NCI-H146 (cell line): ENCODE data around the gene CFL1.
A peak's percentile ranks its signal among the peaks of the same experiment; 100 is the strongest.
"Not testable (repeated sequence)": the region's sequence is repeated elsewhere in the genome, so short reads cannot be mapped to it uniquely, and the experiment has no call there.

ENCODE experiments used
- DNase-seq: peaks from one replicate; lab custom pipeline; 2025; lab: John Stamatoyannopoulos, UW

Gene CFL1

DNA sequence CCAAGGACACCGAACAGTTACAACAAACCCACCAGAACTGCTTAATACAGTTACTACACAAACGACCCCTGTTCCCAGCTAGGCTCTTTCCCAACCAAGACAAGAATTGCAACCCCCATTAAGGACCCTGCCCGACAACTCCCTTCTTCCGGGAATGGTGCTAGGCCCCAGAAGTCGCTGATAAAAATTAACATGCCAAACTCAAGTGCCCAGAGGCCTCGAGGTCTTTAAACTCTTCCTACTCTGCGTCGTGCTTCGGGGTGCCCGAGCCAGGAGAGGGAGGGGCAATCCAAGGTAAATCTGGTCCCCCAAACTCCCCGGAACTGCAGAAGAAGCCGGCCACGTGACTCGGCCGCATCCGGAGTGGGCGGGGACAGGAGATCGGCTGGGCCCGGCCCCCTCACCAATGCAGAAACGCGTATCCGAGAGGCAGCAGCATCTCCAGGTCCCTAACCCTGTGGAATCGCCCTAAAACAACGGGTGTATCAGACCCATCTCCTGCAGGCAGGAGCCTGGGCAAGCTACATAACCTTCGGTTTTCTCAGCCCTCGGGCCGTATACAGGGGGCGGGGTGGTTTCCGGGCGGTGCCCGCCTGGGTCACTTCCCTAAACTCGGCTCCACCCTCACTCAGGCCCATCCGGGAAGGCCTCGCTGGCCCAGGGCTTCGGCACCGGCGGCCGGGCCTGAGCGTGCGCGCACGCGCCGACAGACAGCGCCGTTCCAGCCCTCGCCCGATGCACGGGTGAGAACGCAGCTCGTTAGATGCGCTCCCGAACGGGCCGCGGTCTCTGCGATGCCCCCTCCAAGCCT, 1.1 kb downstream of the CFL1 start:
- peak; percentile 52 for DNase-seq

DNA sequence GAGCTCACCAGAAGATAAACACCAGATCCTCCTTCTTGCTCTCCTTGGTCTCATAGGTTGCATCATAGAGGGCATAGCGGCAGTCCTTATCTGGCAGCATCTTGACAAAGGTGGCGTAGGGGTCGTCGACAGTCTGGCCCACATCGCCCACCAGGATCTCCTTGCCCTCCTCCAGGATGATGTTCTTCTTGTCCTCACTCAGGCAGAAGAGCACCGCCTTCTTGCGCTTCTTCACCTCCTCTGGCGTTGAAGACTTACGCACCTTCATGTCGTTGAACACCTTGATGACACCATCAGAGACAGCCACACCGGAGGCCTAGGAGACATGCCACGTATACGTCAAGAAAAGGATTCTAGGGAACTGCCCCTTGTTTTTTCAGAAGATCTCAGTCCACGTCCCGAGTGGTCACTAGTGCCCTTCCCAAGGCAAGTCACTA, 2.0 kb downstream of the CFL1 start:
- DNase-seq: no peak

DNA sequence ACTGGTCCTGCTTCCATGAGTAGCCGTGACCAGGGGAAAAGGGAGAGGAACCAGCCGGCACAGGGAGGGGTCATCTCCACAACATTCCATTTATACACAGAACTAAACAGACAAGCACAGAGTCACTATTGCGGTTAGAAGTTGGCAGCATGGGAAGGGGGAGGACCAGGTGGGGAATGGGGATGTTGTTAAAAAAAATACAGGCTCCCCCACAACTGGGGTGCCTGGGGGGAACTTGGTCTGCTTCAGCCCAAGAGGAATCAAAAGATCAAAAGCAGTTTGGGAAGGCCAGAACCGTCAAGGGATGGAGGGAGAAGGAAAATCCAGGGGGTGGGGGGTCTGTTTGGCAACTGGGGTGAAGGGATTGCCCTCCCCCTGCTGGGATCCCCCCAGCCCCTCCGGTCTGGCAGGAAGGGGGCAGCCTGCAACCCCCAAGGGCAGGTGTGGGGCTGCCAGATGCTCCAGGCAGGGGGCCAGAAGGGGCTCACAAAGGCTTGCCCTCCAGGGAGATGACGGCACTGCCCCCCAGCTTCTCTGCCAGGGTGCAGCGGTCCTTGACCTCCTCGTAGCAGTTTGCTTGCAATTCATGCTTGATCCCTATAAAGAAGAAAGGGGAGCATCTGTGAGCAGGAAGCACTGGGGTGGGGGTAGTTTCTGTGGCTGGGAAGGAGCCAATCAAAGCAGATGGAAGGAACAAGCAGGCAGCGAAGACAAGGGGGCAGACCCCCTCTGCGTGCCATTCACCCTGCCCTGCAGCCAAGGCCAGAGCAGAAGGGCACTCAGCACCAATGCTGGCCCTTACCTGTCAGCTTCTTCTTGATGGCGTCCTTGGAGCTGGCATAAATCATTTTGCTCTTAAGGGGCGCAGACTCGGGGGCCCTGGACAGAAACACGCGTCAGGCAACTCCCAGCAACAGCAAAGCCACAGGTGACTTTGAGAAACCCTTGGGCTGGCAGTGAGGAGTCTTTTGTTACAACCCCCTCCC, 2.8 kb downstream of the CFL1 start:
- no peak for DNase-seq

DNA sequence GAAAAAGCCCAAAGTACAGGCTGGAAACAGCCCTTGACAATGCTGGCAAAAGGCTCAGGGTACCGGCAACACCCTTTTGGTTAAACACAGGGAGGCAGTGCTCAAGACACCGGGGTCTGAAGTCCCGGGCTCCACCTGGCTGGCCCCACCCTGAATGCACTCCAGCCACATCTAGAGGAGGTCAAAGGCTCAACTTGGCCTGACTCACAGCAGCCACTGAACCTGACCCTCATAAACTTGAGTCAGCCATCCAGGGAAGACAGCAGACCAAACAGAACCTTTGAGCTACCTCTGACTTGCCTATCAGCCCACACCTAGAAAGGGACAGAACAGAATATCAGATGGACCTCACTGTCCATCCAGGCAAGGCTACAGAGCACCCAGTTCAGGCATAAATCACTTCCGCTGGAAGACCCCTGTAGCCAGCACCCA, 3.8 kb downstream of the CFL1 start:
- no peak for DNase-seq

DNA sequence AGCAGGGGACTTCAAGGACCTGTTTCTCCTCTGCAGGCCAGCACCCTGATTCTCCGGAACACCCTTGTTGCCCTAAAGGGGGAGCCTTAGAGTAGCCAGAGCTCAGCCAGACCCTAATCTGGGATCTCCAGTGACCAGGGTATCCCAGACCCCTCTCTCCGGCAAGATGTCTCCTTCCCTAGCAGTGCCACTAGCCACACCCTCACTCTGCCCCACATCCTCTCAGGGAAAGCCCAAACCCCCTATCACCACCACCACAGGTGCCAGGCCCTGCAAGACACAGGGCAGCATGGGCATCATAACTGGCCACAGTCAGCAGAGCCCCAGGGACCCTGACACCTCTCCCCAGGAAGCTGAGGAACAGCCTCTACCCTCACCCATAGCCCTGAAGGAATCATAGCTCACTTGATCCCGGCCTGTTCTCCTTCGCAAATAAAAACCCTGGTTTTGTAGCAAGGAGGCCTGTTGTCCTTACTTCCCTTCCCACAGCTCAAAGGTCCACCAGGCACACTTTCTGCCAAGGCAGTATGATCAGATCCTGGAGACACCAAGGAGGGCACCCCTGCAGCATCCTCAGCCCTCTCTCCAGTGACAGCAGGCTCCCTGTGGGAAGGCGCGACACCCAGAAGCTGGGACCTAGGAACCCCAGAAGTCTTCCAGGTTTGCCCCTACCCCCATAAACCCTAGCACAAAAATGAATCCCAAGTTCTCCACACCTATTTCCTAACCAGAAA, 4.6 kb downstream of the CFL1 start:
- DNase-seq: no peak

DNA sequence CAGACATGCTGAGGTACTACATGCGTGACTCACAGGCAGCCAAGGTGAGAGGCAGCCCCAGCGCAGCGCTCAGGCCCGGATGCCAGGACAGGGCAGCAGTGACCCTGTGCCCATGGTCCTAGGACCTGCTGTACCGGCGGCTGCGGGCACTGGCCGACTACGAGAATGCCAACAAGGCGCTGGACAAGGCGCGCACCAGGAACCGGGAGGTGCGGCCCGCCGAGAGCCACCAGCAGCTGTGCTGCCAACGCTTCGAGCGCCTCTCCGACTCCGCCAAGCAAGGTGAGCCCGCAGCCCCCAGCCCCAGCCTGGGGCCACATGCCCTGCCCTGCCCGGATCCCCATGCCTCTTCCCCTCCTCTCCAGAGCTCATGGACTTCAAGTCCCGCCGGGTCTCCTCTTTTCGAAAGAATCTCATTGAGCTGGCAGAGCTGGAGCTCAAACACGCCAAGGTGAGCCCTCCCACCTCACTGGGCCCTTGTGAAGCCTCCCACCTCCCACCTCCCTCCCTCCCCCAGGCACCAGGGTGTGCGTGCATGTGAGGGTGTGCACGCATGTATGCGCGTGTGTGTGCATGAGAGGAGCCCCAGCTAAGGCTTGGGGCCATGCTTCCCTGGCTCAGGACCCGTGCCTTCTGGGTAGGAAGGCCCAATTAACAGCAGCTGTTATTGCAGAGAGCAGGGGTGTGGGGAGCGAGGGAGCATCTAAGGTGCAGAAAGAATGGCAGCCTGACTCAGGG, 5.3 kb downstream of the CFL1 start:
- DNase-seq: no peak

DNA sequence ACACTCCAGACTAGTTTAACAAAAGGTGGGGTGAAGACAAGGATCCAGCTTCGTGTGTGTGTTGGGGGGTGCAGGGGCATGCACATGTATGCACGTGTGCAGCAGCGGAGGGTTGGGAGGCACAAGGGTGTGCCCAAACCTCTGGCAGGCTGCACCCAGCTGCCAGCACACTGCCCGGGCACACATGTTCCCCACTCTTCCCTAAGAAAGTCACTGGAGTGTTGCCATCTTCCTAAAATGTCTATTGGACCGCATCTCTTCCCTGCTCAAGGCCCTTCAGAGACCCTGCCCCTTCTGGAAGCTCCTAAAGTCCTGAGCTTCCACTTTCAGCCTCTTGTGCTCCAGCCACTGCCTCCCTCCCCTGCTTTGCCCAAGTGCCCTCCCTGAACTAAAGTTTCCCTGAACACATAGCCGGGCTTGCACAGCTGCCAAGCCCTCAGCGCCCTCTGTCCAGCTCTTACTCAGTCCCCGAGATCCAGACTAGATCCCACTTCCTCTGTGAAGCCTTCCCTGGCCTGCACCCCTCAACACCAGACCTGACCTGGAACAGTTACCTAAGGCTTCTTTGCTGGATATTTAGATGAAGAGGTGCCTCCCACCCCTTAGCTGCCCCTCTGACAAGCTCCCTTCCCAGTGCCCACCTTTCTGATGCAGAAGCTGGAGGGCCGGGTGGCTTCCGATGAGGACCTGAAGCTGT, 6.0 kb downstream of the CFL1 start:
- no peak for DNase-seq

DNA sequence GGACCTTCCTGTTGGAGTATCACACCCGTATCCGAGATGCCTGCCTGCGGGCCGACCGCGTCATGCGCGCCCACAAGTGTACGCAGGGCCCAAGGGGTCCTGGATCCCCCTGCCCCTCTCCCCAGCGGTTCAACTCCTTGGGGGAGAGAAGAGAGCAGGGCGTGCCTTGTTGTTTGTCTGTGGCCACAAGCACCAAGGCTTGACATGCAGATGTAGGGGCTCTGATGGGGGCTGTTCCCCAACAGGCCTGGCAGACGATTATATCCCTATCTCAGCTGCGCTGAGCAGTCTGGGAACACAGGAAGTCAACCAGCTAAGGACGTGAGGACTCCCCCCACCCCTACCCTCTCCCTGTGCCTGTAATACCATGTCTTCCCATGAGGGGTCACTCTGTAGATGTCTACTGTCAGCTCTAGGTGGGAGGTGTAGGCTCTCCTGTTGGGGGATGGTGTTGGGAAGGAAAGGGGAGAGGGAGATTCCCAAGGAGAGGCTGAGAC, 6.8 kb downstream of the CFL1 start:
- DNase-seq: no peak

DNA sequence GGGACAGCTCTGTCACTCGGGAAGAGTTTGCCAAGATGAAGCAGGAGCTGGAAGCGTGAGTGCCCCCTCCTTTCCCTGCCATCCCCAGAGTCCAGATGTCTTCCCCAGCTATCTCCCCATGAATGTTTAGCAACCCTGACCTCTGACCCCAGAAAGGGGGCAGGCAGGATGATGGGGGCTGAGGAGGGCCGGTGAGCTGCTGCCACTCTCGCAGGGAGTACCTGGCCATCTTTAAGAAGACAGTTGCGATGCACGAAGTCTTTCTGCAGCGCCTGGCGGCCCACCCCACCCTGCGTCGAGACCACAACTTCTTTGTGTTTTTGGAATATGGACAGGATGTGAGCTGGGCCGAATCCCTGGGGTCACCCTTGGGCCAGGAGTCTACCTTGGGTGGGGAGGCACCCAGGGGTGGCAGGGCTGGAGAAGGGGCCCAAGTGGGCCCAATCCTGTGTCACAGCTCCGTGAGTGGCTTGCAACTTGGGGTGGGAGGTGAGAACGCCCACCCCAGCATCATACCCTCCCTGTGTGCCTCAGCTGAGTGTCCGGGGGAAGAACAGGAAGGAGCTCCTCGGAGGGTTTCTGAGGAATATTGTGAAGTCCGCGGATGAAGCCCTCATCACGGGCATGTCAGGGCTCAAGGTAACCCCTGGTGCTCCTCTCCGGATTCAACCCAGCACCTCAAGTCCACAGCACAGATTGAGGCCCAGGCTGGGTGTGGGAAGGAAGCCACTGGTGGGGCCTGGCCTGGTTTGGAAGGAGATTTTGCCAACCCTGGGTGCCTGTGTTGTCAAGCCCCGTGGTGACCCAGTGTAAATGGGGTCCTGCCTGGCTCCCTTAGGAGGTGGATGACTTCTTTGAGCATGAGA, 7.5 kb downstream of the CFL1 start:
- DNase-seq: no peak

DNA sequence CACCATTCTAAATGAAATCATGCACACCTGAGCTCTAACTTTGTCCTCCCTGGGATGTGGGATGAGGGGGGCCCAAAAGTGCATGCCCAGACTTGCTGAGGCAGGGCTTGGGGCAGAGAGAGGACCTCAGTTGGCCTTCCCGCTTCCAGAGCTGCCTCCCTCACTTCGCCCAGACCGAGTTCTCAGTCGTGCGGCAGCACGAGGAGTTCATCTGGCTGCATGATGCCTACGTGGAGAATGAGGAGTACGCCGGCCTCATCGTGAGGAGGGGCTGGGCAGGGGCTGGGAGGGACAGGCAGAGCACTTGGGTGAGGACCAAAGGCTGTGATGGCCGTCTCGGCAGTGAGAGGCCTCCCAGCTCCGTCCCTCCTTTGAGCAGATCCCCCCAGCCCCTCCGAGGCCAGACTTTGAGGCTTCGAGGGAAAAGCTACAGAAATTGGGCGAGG, 8.2 kb downstream of the CFL1 start:
- DNase-seq: no peak

DNA sequence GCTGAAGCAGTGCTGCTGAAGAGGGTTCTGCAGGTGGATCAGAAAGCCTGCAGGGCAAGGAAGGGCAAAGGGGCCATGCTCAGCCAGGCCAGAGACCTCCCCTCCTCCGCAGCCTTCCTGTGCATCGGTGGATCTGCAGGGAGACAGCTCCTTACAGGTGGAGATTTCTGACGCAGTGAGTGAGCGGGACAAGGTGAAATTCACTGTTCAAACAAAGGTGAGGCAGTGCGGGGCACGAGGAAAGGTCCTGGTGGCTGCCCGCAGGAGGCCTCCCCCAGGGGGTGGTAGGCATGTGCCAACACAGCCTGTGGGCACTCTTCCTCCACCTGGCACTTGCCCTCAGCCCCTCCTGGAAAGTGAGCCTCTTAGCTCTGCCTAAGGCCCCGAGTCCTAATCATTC, 8.6 kb downstream of the CFL1 start:
- no peak for DNase-seq

DNA sequence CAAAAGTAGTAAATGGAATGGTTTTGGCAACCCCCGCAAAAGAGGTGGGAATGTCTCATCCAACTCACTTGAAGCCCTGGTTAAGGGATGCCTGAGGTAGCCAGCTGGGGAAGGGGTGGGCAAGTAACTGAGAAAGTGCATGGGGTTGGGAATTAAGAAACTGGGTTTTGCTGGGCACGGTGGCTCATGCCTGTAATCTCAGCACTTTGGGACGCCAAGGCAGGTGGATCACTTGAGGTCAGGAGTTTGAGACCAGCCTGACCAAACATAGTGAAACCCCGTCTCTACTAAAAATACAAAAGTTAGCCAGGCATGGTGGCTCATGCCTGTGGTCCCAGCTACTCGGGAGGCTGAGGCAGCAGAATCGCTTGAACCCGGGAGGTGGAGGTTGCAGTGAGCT, 9.3 kb downstream of the CFL1 start:
- DNase-seq: not testable (repeated sequence)

DNA sequence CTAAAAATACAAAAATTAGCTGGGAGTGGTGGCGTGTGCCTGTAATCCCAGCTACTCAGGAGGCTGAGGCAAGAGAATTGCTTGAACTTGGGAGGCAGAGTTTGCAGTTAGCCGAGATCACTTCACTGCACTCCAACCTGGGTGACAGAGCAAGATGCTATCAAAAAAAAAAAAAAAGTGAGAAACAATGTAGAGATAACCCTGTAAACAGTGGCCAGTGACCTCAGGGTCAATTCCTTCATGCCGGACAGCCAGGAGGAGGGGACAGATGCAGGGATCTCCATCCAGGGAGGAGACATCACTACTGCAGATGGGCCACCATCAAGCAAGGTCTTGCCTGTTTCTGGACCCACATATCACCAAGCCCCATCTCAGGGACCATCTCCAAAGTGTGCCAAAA, 10.2 kb downstream of the CFL1 start:
- no peak for DNase-seq

DNA sequence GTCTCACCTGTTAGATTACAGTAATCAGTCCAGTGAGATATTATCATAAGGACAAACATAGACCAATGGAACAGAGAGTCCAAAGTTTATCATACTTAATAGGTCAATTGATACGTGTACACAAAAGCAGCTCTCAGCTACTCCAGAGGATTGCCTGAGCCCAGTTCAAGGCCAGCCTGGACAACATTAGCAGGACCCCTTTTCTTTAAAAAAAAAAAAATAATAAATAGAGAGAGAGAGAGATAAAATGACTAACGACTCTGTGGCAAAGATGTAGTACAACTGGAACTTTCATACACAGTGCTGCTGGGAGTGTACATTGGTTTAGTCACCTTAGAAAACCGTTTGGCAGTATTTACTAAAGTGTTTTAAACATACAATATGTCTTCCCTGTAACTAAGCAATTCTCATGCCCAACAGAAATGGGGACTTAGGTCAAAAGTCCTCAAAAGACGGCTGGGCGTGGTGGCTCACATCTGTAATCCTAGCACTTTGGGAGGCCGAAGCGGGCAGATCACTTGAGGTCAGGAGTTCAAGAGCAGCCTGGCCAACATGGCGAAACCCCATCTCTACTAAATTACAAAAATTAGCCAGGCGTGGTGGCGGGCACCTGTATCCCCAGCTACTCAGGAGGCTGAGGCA, 13.6 kb downstream of the CFL1 start:
- DNase-seq: peak; percentile 52

DNA sequence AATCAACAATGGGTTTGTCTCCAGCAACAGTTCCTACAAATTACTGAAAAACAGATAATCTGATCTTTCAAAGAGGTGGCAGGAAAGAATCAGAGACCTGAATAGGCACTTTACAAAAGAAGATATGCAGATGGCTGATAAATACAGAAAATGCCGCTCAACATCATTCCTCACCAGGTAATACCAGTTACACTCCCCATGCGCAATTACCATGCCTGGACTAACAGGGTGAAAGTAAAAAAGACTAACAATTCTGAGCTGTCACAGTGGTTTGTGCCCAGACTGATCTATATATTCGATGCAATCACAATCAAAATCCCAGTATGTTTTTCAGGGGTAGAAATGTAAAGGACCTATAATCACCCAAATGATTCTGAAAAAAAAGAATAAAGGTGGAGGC, 14.2 kb downstream of the CFL1 start:
- DNase-seq: no peak

DNA sequence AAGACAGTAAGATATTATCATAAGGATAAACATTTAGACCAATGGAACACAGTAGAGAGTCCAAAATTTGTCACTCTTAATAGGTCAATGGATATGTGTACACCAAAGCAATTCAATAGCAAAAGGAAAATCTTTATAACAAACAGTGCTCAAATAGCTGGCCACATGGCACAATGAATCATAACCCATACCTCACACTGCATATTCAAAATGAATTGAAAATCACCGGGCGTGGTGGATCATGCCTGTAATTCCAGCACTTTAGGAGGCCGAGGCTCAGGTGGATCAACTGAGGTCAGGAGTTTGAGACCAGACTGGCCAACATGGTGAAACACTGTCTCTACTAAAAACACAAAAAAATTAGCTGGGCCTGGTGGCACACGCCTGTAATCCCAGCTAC, 15.8 kb downstream of the CFL1 start:
- no peak for DNase-seq

DNA sequence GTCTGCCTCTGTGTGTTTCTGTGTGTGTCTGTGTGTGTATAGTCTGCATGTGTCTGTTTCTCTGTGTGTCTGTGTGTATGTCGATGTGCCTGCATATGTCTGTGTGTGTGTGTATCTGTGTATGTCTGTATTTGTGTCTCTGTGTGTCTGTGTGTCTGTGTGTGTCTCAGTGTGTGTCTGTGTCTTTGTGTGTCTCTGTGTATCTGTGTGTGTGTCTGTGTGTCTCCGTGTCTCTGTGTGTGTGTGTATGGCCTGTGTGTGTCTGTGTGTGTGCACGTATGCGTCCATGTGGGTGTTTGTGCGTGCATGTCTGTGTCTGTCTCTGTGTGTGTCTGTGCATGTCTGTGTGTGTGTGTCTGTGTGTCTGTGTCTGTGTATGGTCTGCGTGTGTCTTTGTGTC, 23.8 kb downstream of the CFL1 start:
- no peak for DNase-seq

DNA sequence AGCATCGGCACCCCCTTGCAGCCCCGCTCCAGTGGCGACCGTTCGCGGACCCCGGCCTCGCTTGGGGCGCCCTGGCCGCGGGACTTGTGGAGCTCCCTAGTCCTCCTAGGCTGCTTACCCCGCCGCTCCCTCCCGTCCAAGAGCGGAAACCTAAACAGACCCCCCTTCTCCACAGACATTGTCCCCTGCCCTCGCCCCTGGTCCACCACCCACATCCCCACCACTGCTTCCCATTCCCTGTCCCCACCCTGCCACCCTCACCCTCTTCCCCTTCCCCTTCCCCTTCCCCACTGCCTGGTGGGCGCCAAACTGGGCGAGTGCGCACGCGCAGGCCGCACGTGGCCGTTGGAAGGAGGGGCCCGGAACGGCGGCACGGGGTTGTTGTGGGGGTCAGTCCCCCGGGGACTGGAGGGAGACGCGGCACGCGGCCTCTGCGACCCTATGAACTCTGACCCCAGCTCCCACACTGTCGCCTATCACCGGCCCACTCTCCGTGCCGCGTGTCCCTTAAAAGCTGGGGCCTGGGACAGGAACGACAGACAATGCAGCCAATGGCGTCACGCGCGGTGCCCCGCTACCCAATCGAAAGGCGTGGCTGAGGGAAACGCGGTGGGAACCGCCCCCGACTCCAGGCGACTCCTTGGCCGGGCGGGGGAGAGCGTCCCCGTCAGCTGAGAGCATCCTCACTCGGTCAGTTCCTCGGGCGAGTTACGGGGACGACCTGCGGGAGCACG, 24.5 kb downstream of the CFL1 start, which contains the start of gene SNX32:
Gene SNX32, plus strand, starts transcription at position 667 of the 734 bp plus-strand sequence. CDS start 103 bp downstream, outside the sequence.
- peak; percentile 93 for DNase-seq
